ENCODE results near the gene TPCN1. TPM values are rescaled to one million over a fixed set of nuclear protein-coding genes. Genes with fewer than 3 reads are reported as not detected.

The TPCN1 gene
- total RNA-seq, 1 donor from 2014 or later: 34.9 TPM

DNA sequence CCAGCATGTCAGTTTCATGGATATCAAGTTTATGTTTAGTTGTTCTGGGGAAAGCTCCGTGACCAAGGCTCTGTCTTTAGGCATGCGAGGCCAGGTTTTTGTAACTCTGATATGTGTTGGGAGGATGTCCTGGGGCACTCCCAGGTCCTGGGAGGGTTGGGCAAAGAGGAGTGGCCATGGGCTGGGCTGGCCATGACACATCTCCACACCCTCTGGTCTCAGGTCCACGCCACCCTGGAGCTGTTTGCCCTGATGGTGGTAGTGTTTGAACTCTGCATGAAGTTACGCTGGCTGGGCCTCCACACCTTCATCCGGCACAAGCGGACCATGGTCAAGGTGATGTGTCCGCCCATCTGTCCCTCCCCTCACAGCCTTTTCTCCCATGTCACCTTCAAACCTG lies 46.4 kb downstream of the TPCN1 start:
- DNase-seq (ENCODE audit: low read depth): no peak
- H3K36me3 ChIP-seq (ENCODE audit: control insufficient read depth, insufficient read depth, low read length): peaks cover 4% of the 10 kb centered on the region
- TF ChIP-seq, protein P1, sequence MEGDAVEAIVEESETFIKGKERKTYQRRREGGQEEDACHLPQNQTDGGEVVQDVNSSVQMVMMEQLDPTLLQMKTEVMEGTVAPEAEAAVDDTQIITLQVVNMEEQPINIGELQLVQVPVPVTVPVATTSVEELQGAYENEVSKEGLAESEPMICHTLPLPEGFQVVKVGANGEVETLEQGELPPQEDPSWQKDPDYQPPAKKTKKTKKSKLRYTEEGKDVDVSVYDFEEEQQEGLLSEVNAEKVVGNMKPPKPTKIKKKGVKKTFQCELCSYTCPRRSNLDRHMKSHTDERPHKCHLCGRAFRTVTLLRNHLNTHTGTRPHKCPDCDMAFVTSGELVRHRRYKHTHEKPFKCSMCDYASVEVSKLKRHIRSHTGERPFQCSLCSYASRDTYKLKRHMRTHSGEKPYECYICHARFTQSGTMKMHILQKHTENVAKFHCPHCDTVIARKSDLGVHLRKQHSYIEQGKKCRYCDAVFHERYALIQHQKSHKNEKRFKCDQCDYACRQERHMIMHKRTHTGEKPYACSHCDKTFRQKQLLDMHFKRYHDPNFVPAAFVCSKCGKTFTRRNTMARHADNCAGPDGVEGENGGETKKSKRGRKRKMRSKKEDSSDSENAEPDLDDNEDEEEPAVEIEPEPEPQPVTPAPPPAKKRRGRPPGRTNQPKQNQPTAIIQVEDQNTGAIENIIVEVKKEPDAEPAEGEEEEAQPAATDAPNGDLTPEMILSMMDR (IDR thresholded peaks at IDR 0.05; ENCODE audit: insufficient read depth, low read length, poor library complexity, severe bottlenecking): no peak

DNA sequence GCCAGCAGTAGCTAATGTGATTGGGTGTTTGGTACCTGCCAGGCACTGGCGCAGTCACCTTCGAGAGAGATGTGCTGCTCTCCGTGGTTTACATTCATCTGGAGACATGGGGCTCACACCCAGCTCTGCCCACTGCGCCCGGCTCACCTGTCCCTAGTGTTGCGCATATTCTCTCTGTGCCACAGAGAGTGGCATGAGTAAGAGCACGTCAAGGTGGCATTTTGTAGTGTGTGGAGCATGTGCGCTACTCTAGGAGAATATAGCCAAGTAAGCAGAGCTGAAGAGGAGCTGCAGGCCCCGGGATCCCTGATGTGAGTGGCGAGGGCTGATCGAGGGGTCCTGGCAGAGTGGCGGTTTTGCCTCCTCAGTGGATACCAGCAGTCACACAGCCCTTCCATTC lies 46.9 kb downstream of the TPCN1 start:
- DNase-seq (ENCODE audit: low read depth): no peak
- Histone ChIP-seq H3K36me3 (ENCODE audit: control insufficient read depth, insufficient read depth, low read length) (peaks cover 5% of the 10 kb centered on the region), H3K4me3 (ENCODE audit: low read depth, low read length) (no peak overlapping the region), H3K27me3 (ENCODE audit: control insufficient read depth, insufficient read depth, low read length) (no peaks in the 10 kb centered on the region)
- TF ChIP-seq, protein P1 (IDR thresholded peaks at IDR 0.05; ENCODE audit: insufficient read depth, low read length, poor library complexity, severe bottlenecking): no peak

More for the DNA sequence above, 46.4 kb downstream of the TPCN1 start:
- no peaks in the 10 kb centered on the region for H3K27me3 ChIP-seq (ENCODE audit: control insufficient read depth, insufficient read depth, low read length)
- no peak overlapping the region for H3K4me3 ChIP-seq (ENCODE audit: low read depth, low read length)

DNA sequence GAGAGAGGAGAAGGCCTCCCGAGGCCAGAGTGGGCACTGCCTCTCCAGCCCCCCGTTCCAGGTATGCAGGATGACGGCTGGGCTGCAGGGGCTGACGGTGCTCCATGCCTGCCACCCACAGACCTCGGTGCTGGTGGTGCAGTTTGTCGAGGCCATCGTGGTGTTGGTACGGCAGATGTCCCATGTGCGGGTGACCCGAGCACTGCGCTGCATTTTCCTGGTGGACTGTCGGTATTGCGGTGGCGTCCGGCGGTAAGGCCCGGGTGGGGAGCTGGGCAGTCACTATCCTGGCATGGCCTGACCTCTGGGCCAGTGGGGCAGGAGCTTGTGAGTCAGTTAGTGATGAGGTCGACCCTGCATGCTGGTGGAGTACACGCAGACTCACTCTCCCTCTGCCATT lies 47.4 kb downstream of the TPCN1 start:
- H3K27me3 ChIP-seq (ENCODE audit: control insufficient read depth, insufficient read depth, low read length): no peaks in the 10 kb centered on the region
- TF ChIP-seq, protein P1 (IDR thresholded peaks at IDR 0.05; ENCODE audit: insufficient read depth, low read length, poor library complexity, severe bottlenecking): no peak
- DNase-seq (ENCODE audit: low read depth): no peak
- H3K4me3 ChIP-seq (ENCODE audit: low read depth, low read length): no peak overlapping the region
- peaks cover 5% of the 10 kb centered on the region for H3K36me3 ChIP-seq (ENCODE audit: control insufficient read depth, insufficient read depth, low read length)

DNA sequence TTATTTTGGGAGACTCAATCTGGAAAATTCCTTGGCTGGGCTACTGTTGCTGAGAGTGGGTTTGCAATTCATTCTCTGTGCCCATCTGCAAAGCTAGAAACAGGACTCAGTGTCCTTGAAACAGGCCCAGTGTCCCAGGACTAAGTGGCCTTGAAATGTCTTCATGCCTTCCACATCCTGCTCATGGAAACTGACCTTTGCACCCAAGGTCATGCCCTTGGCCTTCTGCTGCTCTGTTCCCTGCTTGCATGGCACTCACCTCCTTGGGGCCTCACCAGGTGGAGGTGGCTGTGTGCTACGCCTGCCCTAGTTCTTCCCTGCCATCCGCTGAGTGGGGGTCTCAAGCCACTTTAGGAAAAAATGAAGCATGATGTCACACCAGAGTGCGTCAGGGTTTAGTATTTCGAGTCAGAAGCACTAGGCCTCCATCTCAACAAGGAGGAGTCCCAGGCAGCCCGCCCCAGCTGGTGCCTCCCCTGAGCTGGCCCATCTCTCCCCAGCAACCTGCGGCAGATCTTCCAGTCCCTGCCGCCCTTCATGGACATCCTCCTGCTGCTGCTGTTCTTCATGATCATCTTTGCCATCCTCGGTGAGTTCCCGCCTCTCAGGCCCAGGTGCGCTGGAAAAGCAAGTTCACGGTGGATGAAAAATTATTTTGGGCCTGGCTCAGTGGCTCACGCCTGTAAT lies 48.1 kb downstream of the TPCN1 start:
- Histone ChIP-seq H3K27me3 (ENCODE audit: control insufficient read depth, insufficient read depth, low read length) (no peaks in the 10 kb centered on the region), H3K4me3 (ENCODE audit: low read depth, low read length) (no peak overlapping the region), H3K36me3 (ENCODE audit: control insufficient read depth, insufficient read depth, low read length) (peaks cover 5% of the 10 kb centered on the region)
- TF ChIP-seq, protein P1 (IDR thresholded peaks at IDR 0.05; ENCODE audit: insufficient read depth, low read length, poor library complexity, severe bottlenecking): no peak
- DNase-seq (ENCODE audit: low read depth): no peak

DNA sequence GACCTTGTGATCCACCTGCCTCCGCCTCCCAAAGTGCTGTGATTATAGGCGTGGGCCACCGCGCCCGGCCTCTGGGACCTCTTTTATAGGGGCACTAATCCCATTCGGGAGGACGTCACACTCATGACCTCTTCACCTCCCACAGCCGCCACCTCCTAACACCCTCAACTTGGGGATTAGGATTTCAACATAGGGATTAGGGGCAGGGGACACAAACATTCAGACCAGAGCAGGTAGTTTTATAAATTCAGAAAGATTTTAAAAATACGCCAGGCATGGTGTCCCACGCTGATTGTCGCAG lies 49.4 kb downstream of the TPCN1 start:
- Histone ChIP-seq H3K4me3 (ENCODE audit: low read depth, low read length) (no peak overlapping the region), H3K36me3 (ENCODE audit: control insufficient read depth, insufficient read depth, low read length) (peaks cover 5% of the 10 kb centered on the region), H3K27me3 (ENCODE audit: control insufficient read depth, insufficient read depth, low read length) (no peaks in the 10 kb centered on the region)
- no peak for DNase-seq (ENCODE audit: low read depth)
- TF ChIP-seq, protein P1 (IDR thresholded peaks at IDR 0.05; ENCODE audit: insufficient read depth, low read length, poor library complexity, severe bottlenecking): no peak

DNA sequence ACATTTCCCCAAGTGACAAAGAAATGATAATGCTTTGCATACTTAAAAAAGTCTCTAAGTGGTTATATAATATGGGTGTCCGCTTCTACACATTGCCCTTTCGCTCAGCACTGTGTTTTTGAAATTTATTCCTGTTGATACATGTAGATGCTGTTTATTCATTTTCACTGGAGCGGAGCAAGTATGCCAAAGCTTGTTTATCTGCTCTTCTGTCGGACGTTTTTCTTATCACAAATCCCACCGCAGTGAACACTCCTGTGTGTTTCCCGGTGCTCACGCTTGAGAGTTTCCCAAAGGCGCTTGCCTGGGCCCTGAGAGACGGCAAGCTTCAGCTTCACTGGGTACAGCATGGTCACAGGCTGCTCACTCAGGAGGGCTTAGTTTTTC lies 50.2 kb downstream of the TPCN1 start:
- Histone ChIP-seq H3K36me3 (ENCODE audit: control insufficient read depth, insufficient read depth, low read length) (peaks cover 5% of the 10 kb centered on the region), H3K4me3 (ENCODE audit: low read depth, low read length) (no peak overlapping the region), H3K27me3 (ENCODE audit: control insufficient read depth, insufficient read depth, low read length) (no peaks in the 10 kb centered on the region)
- TF ChIP-seq, protein P1 (IDR thresholded peaks at IDR 0.05; ENCODE audit: insufficient read depth, low read length, poor library complexity, severe bottlenecking): no peak
- DNase-seq (ENCODE audit: low read depth): no peak
